AG04450 (cell line): Measurements from ENCODE around the gene MAD1L1. TPM values are rescaled to one million over a fixed set of nuclear protein-coding genes. Genes with fewer than 3 reads are reported as not detected.

ENCODE experiments used
- CTCF ChIA-PET: fragments of 300-600, 350-600 bp; formaldehyde crosslinking; extraction: SDS; loops from one replicate; lab custom pipeline; 2022; ENCODE audit warnings: antibody characterized with exemption, inconsistent platforms; lab: Charles Lee
- POLR2A ChIA-PET: fragments of 350-600 bp; formaldehyde crosslinking; extraction: SDS; loops from one replicate; lab custom pipeline; 2021; ENCODE audit warnings: antibody characterized with exemption, inconsistent platforms; lab: Yijun Ruan, JAX
- DNase-seq: peaks from one replicate; pipeline ENCODE4 v3.0.0-alpha.2; 2011; ENCODE audit warnings: low read depth, low spot score
- H3K27ac ChIP-seq: one replicate; pipeline ENCODE4 v1.5.1; 2012; ENCODE audit warnings: low read depth, low read length, control low read depth
- H3K27me3 ChIP-seq: one replicate; pipeline ENCODE4 v1.6.0; 2012; ENCODE audit warnings: low read length; ENCODE audit not compliant: control insufficient read depth, insufficient read depth
- H3K4me3 ChIP-seq: 2 replicates; pipeline ENCODE4 v1.5.1; 2011; ENCODE audit warnings: mild to moderate bottlenecking, low read depth, low read length, control low read depth
- H3K9me3 ChIP-seq: 2 replicates; pipeline ENCODE4 v1.5.1; 2012; ENCODE audit warnings: low read length; ENCODE audit not compliant: control insufficient read depth, insufficient read depth
- polyA plus RNA-seq: library from polyadenylated mRNA; depleted of rRNA; stranded (reverse); fragments of >200 nt; gene quantifications from 2 replicates; pipeline ENCODE4 v1.2.3, GENCODE V29; 2011
- TF ChIP-seq, protein P1 (sequence below): IDR thresholded peaks from 2 replicates; pipeline ENCODE4 v1.5.1; 2011; ENCODE audit warnings: low read depth, low read length, control low read depth, inconsistent platforms

Gene MAD1L1
- polyA plus RNA-seq, 1 experiment = 11.9 TPM

DNA sequence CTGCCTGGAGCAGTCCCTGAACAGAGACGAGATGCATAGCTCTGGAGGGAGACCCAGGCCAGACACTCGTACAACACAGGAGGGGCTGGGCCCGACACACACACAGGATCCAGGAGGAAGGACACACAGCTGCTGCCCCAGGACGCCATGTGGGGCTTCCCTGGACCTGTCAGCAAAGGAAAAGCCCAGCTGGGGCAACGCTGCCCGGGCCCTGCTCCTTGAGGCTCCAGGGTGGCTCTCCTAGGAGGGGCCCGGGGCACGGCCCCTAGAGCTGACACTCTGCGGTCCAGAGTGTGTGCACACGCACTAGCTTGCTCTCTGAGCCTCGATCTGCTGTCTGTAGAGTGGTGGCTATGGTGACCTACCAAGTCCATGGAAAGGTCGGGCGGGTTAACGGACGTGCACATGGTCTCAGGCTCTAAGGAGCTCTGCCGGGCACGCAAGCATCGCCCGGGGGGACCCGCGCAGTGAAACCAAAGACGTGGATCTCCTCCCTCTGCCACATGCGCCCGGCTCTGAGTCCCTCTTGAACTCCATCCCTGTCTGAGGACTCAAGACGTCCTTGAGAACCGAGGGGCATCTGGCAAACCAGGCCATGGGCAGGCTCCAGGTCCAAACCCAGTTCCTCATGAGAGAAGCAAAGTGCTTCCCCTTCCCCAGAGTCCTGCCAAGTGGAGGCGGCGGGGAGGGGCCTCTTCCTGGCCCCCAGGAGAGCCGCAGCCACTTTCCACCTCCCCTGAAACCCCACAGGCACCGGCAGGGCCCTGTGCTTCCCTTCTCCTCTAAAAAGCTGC lies 283.7 kb downstream of the MAD1L1 start:
- TF ChIP-seq, protein P1, sequence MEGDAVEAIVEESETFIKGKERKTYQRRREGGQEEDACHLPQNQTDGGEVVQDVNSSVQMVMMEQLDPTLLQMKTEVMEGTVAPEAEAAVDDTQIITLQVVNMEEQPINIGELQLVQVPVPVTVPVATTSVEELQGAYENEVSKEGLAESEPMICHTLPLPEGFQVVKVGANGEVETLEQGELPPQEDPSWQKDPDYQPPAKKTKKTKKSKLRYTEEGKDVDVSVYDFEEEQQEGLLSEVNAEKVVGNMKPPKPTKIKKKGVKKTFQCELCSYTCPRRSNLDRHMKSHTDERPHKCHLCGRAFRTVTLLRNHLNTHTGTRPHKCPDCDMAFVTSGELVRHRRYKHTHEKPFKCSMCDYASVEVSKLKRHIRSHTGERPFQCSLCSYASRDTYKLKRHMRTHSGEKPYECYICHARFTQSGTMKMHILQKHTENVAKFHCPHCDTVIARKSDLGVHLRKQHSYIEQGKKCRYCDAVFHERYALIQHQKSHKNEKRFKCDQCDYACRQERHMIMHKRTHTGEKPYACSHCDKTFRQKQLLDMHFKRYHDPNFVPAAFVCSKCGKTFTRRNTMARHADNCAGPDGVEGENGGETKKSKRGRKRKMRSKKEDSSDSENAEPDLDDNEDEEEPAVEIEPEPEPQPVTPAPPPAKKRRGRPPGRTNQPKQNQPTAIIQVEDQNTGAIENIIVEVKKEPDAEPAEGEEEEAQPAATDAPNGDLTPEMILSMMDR = no peak
- Histone ChIP-seq H3K27ac (no peak overlapping the region), H3K9me3 (peaks cover 3% of the 10 kb centered on the region; the same call in 1 of the 2 replicates), H3K4me3 (no peak overlapping the region), H3K27me3 (no peaks in the 10 kb centered on the region)
- POLR2A ChIA-PET = no interaction called here
- CTCF ChIA-PET = no interaction called here
- DNase-seq = no peak

DNA sequence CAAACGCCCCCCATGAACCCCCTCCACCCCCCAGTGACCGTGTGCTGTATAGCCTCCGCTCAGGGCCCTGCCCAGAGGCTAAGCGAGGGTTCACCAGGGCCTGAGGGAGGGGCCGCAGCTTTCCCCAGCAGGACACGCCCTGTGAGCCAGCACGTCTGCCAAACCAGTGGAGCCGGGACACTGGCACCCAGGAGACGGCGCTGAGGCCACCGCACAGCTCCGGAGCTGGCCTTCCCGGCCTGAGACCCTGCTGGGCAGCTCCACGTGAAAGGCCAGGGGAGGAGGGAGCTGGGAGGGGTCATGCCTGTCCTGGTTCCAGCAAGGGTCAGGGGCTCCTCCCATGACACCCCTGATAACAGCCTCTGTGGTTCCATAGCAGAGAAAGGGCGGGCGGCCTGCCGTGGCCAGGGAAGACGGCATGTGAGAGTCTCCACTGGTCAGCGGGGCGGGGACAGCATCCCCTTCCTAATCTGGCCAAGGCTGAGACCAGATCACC lies 284.4 kb downstream of the MAD1L1 start:
- no peaks in the 10 kb centered on the region for H3K27me3 ChIP-seq
- no peak overlapping the region for H3K4me3 ChIP-seq
- DNase-seq = no peak
- H3K9me3 ChIP-seq = peaks cover 3% of the 10 kb centered on the region; the same call in 1 of the 2 replicates
- CTCF ChIA-PET = no interaction called here
- H3K27ac ChIP-seq = no peak overlapping the region
- POLR2A ChIA-PET = no interaction called here
- TF ChIP-seq, protein P1 = no peak

- DNase-seq = no peak
- Histone ChIP-seq H3K27me3 (no peaks in the 10 kb centered on the region), H3K4me3 (no peak overlapping the region), H3K9me3 (peaks cover 3% of the 10 kb centered on the region; the same call in 1 of the 2 replicates), H3K27ac (no peak overlapping the region)
- POLR2A ChIA-PET = no interaction called here
- TF ChIP-seq, protein P1 = no peak
- CTCF ChIA-PET = no interaction called here
These were observed 285.0 kb downstream of the MAD1L1 start for GRCh38 chr7:1947586-1948217.

- H3K27ac ChIP-seq = no peak overlapping the region
- no peak for DNase-seq
- no peak overlapping the region for H3K4me3 ChIP-seq
- TF ChIP-seq, protein P1 = no peak
- no peaks in the 10 kb centered on the region for H3K27me3 ChIP-seq
- CTCF ChIA-PET = no interaction called here
- H3K9me3 ChIP-seq = peaks cover 3% of the 10 kb centered on the region; the same call in 1 of the 2 replicates
- POLR2A ChIA-PET = no interaction called here
These were observed 285.8 kb downstream of the MAD1L1 start for GRCh38 chr7:1946773-1947450.
